ENCODE measurements around the gene PRR20B. TPM values are rescaled to one million over a fixed set of nuclear protein-coding genes. Genes with fewer than 3 reads are reported as not detected.
"Not testable (repeated sequence)": the region's sequence is repeated elsewhere in the genome, so short reads cannot be mapped to it uniquely, and the experiment has no call there.

Gene PRR20B
- polyA plus RNA-seq, 4 donors = not detected

GRCh38 chr13:57140235-57140968 lies 6.9 kb upstream of the PRR20B start, which contains the start of gene PRR20A:
Gene PRR20A, plus strand, starts transcription at chr13:57140918. Its CDS starts 387 bp downstream, at chr13:57141305.
- not testable (repeated sequence) for FAIRE-seq; DNase-seq; H3K4me1 ChIP-seq (ENCODE audit: control insufficient read depth in 3 of 3, insufficient read depth in 2 of 3, low read depth in 1 of 3, low read length in 2 of 3); H3K4me3 ChIP-seq (ENCODE audit: low read depth in 1 of 3, low read length in 3 of 3); H3K36me3 ChIP-seq (ENCODE audit: control insufficient read depth in 3 of 3, insufficient read depth in 2 of 3, low read depth in 1 of 3, low read length in 3 of 3); H3K27ac ChIP-seq (ENCODE audit: low read depth in 1 of 3, low read length in 2 of 3); H3K27me3 ChIP-seq (ENCODE audit: control insufficient read depth in 3 of 3, insufficient read depth in 3 of 3, low read length in 3 of 3); H3K9me3 ChIP-seq (ENCODE audit: control insufficient read depth in 2 of 2, insufficient read depth in 1 of 2, low read depth in 1 of 2, low read length in 1 of 2)
- WGBS, 3 donors = 95 to 98% (median 97%) methylated on average over 7 to 13 of the region's 34 CpGs

GRCh38 chr13:57148106-57148505 lies 818 bp downstream of the PRR20B start:
- 94 to 95% (median 94%) methylated on average over 6 of the region's 14 CpGs for WGBS, 3 donors
- not testable (repeated sequence) for H3K4me1 ChIP-seq (ENCODE audit: control insufficient read depth in 3 of 3, insufficient read depth in 2 of 3, low read depth in 1 of 3, low read length in 2 of 3); H3K27ac ChIP-seq (ENCODE audit: low read depth in 1 of 3, low read length in 2 of 3); H3K9me3 ChIP-seq (ENCODE audit: control insufficient read depth in 2 of 2, insufficient read depth in 1 of 2, low read depth in 1 of 2, low read length in 1 of 2); DNase-seq; H3K27me3 ChIP-seq (ENCODE audit: control insufficient read depth in 3 of 3, insufficient read depth in 3 of 3, low read length in 3 of 3); H3K36me3 ChIP-seq (ENCODE audit: control insufficient read depth in 3 of 3, insufficient read depth in 2 of 3, low read depth in 1 of 3, low read length in 3 of 3); H3K4me3 ChIP-seq (ENCODE audit: low read depth in 1 of 3, low read length in 3 of 3); FAIRE-seq

- not testable (repeated sequence) for H3K4me1 ChIP-seq (ENCODE audit: control insufficient read depth in 3 of 3, insufficient read depth in 2 of 3, low read depth in 1 of 3, low read length in 2 of 3); H3K4me3 ChIP-seq (ENCODE audit: low read depth in 1 of 3, low read length in 3 of 3); H3K27ac ChIP-seq (ENCODE audit: low read depth in 1 of 3, low read length in 2 of 3); H3K27me3 ChIP-seq (ENCODE audit: control insufficient read depth in 3 of 3, insufficient read depth in 3 of 3, low read length in 3 of 3); DNase-seq; H3K36me3 ChIP-seq (ENCODE audit: control insufficient read depth in 3 of 3, insufficient read depth in 2 of 3, low read depth in 1 of 3, low read length in 3 of 3); H3K9me3 ChIP-seq (ENCODE audit: control insufficient read depth in 2 of 2, insufficient read depth in 1 of 2, low read depth in 1 of 2, low read length in 1 of 2); FAIRE-seq
- no CpG with 5 or more reads among the region's 22 CpGs for WGBS, 3 donors
Observed at GRCh38 chr13:57153761-57154160, 6.5 kb downstream of the PRR20B start, which contains the start of gene PRR20C. Gene PRR20C, plus strand, starts transcription at chr13:57154061. Its CDS starts 387 bp downstream, at chr13:57154448.

GRCh38 chr13:57160332-57160731 lies 13.0 kb downstream of the PRR20B start, which contains the start of gene PRR20D:
Gene PRR20D, plus strand, starts transcription at chr13:57160632. Its CDS starts 387 bp downstream, at chr13:57161019.
- not testable (repeated sequence) for H3K4me3 ChIP-seq (ENCODE audit: low read depth in 1 of 3, low read length in 3 of 3); H3K36me3 ChIP-seq (ENCODE audit: control insufficient read depth in 3 of 3, insufficient read depth in 2 of 3, low read depth in 1 of 3, low read length in 3 of 3); DNase-seq; H3K4me1 ChIP-seq (ENCODE audit: control insufficient read depth in 3 of 3, insufficient read depth in 2 of 3, low read depth in 1 of 3, low read length in 2 of 3); H3K27me3 ChIP-seq (ENCODE audit: control insufficient read depth in 3 of 3, insufficient read depth in 3 of 3, low read length in 3 of 3); FAIRE-seq; H3K9me3 ChIP-seq (ENCODE audit: control insufficient read depth in 2 of 2, insufficient read depth in 1 of 2, low read depth in 1 of 2, low read length in 1 of 2); H3K27ac ChIP-seq (ENCODE audit: low read depth in 1 of 3, low read length in 2 of 3)
- WGBS, 3 donors = no CpG with 5 or more reads among the region's 22 CpGs

- not testable (repeated sequence) for H3K4me1 ChIP-seq (ENCODE audit: control insufficient read depth in 3 of 3, insufficient read depth in 2 of 3, low read depth in 1 of 3, low read length in 2 of 3); FAIRE-seq; H3K27me3 ChIP-seq (ENCODE audit: control insufficient read depth in 3 of 3, insufficient read depth in 3 of 3, low read length in 3 of 3); H3K36me3 ChIP-seq (ENCODE audit: control insufficient read depth in 3 of 3, insufficient read depth in 2 of 3, low read depth in 1 of 3, low read length in 3 of 3); H3K4me3 ChIP-seq (ENCODE audit: low read depth in 1 of 3, low read length in 3 of 3); H3K27ac ChIP-seq (ENCODE audit: low read depth in 1 of 3, low read length in 2 of 3); H3K9me3 ChIP-seq (ENCODE audit: control insufficient read depth in 2 of 2, insufficient read depth in 1 of 2, low read depth in 1 of 2, low read length in 1 of 2); DNase-seq
- no CpG with 5 or more reads among the region's 22 CpGs for WGBS, 3 donors
Observed at GRCh38 chr13:57166897-57167296, 19.6 kb downstream of the PRR20B start, which contains the start of gene PRR20E. Gene PRR20E, plus strand, starts transcription at chr13:57167197. Its CDS starts 387 bp downstream, at chr13:57167584.

- no peak for FAIRE-seq
- no peak for DNase-seq
- WGBS, 3 donors = 74 to 84% (median 77%) methylated on average over 1 of the region's 1 CpG
- Histone ChIP-seq H3K4me3 (ENCODE audit: low read depth in 1 of 3, low read length in 3 of 3) (no peak overlapping the region), H3K27ac (ENCODE audit: low read depth in 1 of 3, low read length in 2 of 3) (no peak overlapping the region), H3K4me1 (ENCODE audit: control insufficient read depth in 3 of 3, insufficient read depth in 2 of 3, low read depth in 1 of 3, low read length in 2 of 3) (no peaks in the 10 kb centered on the region), H3K9me3 (ENCODE audit: control insufficient read depth in 2 of 2, insufficient read depth in 1 of 2, low read depth in 1 of 2, low read length in 1 of 2) (no peaks in the 10 kb centered on the region), H3K36me3 (ENCODE audit: control insufficient read depth in 3 of 3, insufficient read depth in 2 of 3, low read depth in 1 of 3, low read length in 3 of 3) (no peaks in the 10 kb centered on the region), H3K27me3 (ENCODE audit: control insufficient read depth in 3 of 3, insufficient read depth in 3 of 3, low read length in 3 of 3) (no peaks in the 10 kb centered on the region)
Observed at GRCh38 chr13:57191667-57192066, 44.4 kb downstream of the PRR20B start.

Other genes starting within 250 kb of the PRR20B start
- not detected for gene PRR20A, start 6.6 kb upstream of the PRR20B start, polyA plus RNA-seq
- not detected for gene PRR20C, start 6.6 kb downstream of the PRR20B start, polyA plus RNA-seq
- gene PRR20D, start 13.1 kb downstream of the PRR20B start, polyA plus RNA-seq = not detected
- not detected for gene PRR20E, start 19.7 kb downstream of the PRR20B start, polyA plus RNA-seq

Measured in small intestine (tissue), 7 donors.